H1 (cell line): ENCODE data around the gene RMC1. TPM values are rescaled to one million over a fixed set of nuclear protein-coding genes. Genes with fewer than 3 reads are reported as not detected.

ENCODE experiments used
- CTCF ChIA-PET: fragments of 300-600 bp; sonication (Branson Sonifier 250); formaldehyde crosslinking; loops from one replicate; lab custom pipeline; 2021; ENCODE audit not compliant: partially characterized antibody; lab: Charles Lee
- POLR2A ChIA-PET: fragments of 300-600 bp; sonication (Branson Sonifier 250); formaldehyde crosslinking; loops from one replicate; lab custom pipeline; 2021; ENCODE audit warnings: inconsistent platforms; ENCODE audit not compliant: partially characterized antibody; lab: Charles Lee
- DNase-seq, 2 experiments: peaks; one replicate each; pipeline versions ENCODE4 v3.0.0 to v3.0.0-alpha.2; 2010 to 2022; ENCODE audit warnings: low spot score in 2 of 2, low read depth in 1 of 2, mixed read lengths in 1 of 2
- FAIRE-seq: peaks from 2 replicates; lab custom pipeline; 2011; peaks lifted over from hg19 to GRCh38; lab: Jason Lieb, UNC
- H2AFZ ChIP-seq: 2 replicates; pipeline ENCODE4 v1.8.1; 2012; ENCODE audit warnings: low read length, inconsistent platforms
- H2AK5ac ChIP-seq: 2 replicates; pipeline ENCODE4 v1.6.1; 2013; ENCODE audit warnings: low read depth, low read length
- H2BK120ac ChIP-seq: replicated peaks from 2 replicates; pipeline ENCODE3; 2013; ENCODE audit warnings: low read depth, low read length, inconsistent platforms
- H2BK12ac ChIP-seq: 2 replicates; pipeline ENCODE4 v1.6.1; 2013; ENCODE audit warnings: low read depth, low read length
- H2BK15ac ChIP-seq: 2 replicates; pipeline ENCODE4 v1.6.1; 2013; ENCODE audit warnings: low read length
- H2BK20ac ChIP-seq: 2 replicates; pipeline ENCODE4 v1.6.1; 2013; ENCODE audit warnings: low read length
- H2BK5ac ChIP-seq: 2 replicates; pipeline ENCODE4 v1.6.1; 2013; ENCODE audit warnings: low read depth, low read length
- H3K14ac ChIP-seq: 2 replicates; pipeline ENCODE4 v1.6.1; 2013; ENCODE audit warnings: inconsistent platforms; ENCODE audit not compliant: insufficient read length
- H3K18ac ChIP-seq: 2 replicates; pipeline ENCODE4 v1.6.1; 2013; ENCODE audit warnings: low read length; ENCODE audit errors: extremely low read depth
- H3K23ac ChIP-seq: 2 replicates; pipeline ENCODE4 v1.6.1; 2013; ENCODE audit warnings: inconsistent platforms; ENCODE audit not compliant: insufficient read length
- H3K23me2 ChIP-seq: 2 replicates; pipeline ENCODE4 v1.6.1; 2013; ENCODE audit warnings: low read depth, low read length
- H3K27ac ChIP-seq: 2 replicates; pipeline ENCODE4 v1.6.1; 2011; ENCODE audit warnings: low read depth, low read length, inconsistent platforms
- H3K27me3 ChIP-seq, 4 experiments: replicated peaks in 1 of 4; 1 replicate in 1 of 4; 2 replicates in 3 of 4; pipeline versions ENCODE4 v1.6.1 to v1.8.1; 2011 to 2013; ENCODE audit warnings: low read length in 3 of 4, mild to moderate bottlenecking in 3 of 4, inconsistent platforms in 2 of 4, mixed read lengths in 2 of 4, moderate library complexity in 1 of 4; ENCODE audit not compliant: control insufficient read depth in 3 of 4, insufficient read depth in 3 of 4; ENCODE audit errors: extremely low read depth in 1 of 4
- H3K36me3 ChIP-seq, 4 experiments: 2 replicates each; pipeline versions ENCODE4 v1.6.1 to v1.8.1; 2011 to 2013; ENCODE audit warnings: mild to moderate bottlenecking in 4 of 4, low read length in 3 of 4, moderate library complexity in 2 of 4, control low read depth in 1 of 4, inconsistent platforms in 1 of 4; ENCODE audit not compliant: insufficient read depth in 4 of 4, control insufficient read depth in 2 of 4
- H3K4ac ChIP-seq: replicated peaks from 2 replicates; pipeline ENCODE3; 2013; ENCODE audit warnings: low read length, low read depth, mixed read lengths, inconsistent platforms; ENCODE audit not compliant: insufficient read length
- H3K4me1 ChIP-seq, 4 experiments: replicated peaks in 1 of 4; 1 replicate in 1 of 4; 2 replicates in 3 of 4; pipeline versions ENCODE4 v1.6.1 to v1.8.1; 2011 to 2013; ENCODE audit warnings: low read length in 3 of 4, inconsistent platforms in 2 of 4, mixed read lengths in 1 of 4; ENCODE audit not compliant: insufficient read depth in 4 of 4, control insufficient read depth in 3 of 4
- H3K4me2 ChIP-seq, 2 experiments: 2 replicates each; pipeline versions ENCODE4 v1.6.1 to v1.8.1; 2011 to 2013; ENCODE audit warnings: low read depth in 2 of 2, low read length in 2 of 2, control low read depth in 1 of 2, inconsistent platforms in 1 of 2, mild to moderate bottlenecking in 1 of 2; ENCODE audit not compliant: insufficient read depth in 1 of 2
- H3K4me3 ChIP-seq, 4 experiments: fragments of 200-600, 300-600 bp in 1 of 4; sonication (generic), shearing (Covaris generic), sonication (Bioruptor Twin) in 1 of 4; 2 replicates each; pipeline versions ENCODE4 v1.5.1 to v1.8.1; 2011 to 2016; ENCODE audit warnings: low read length in 4 of 4, low read depth in 3 of 4, control low read depth in 2 of 4, inconsistent platforms in 2 of 4, mild to moderate bottlenecking in 2 of 4, mixed read lengths in 1 of 4, moderate library complexity in 1 of 4; ENCODE audit not compliant: insufficient read depth in 2 of 4; ENCODE audit errors: extremely low read depth in 1 of 4
- H3K56ac ChIP-seq: replicated peaks from 2 replicates; pipeline ENCODE3; 2013; ENCODE audit warnings: low read depth, mild to moderate bottlenecking, mixed read lengths, low read length, inconsistent platforms; ENCODE audit not compliant: insufficient read length
- H3K79me1 ChIP-seq: 2 replicates; pipeline ENCODE4 v1.6.1; 2013; ENCODE audit warnings: low read depth, low read length, control low read depth
- H3K79me2 ChIP-seq, 2 experiments: 2 replicates each; pipeline versions ENCODE4 v1.6.1 to v1.8.1; 2012 to 2013; ENCODE audit warnings: low read length in 2 of 2, mild to moderate bottlenecking in 2 of 2, inconsistent platforms in 1 of 2; ENCODE audit not compliant: insufficient read depth in 2 of 2, control insufficient read depth in 1 of 2
- H3K9ac ChIP-seq, 4 experiments: replicated peaks in 1 of 4; 1 replicate in 1 of 4; 2 replicates in 3 of 4; pipeline versions ENCODE4 v1.6.1 to v1.8.1; 2011 to 2013; ENCODE audit warnings: low read depth in 3 of 4, low read length in 3 of 4, control low read depth in 2 of 4, mild to moderate bottlenecking in 2 of 4, moderate library complexity in 2 of 4, inconsistent platforms in 1 of 4; ENCODE audit errors: extremely low read depth in 1 of 4
- H3K9me3 ChIP-seq, 2 experiments: 2 replicates each; pipeline versions ENCODE4 v1.6.1 to v1.8.1; 2012 to 2013; ENCODE audit warnings: mild to moderate bottlenecking in 2 of 2, moderate library complexity in 2 of 2, control low read depth in 1 of 2, inconsistent platforms in 1 of 2, low read depth in 1 of 2, low read length in 1 of 2, mixed read lengths in 1 of 2; ENCODE audit not compliant: insufficient read depth in 2 of 2
- H4K20me1 ChIP-seq, 2 experiments: replicated peaks in 1 of 2; 2 replicates each; pipeline versions ENCODE3 to v1.8.1; 2011 to 2013; ENCODE audit warnings: inconsistent platforms in 2 of 2, low read length in 2 of 2, mild to moderate bottlenecking in 1 of 2; ENCODE audit not compliant: insufficient read depth in 2 of 2, control insufficient read depth in 1 of 2
- H4K5ac ChIP-seq: 2 replicates; pipeline ENCODE4 v1.6.1; 2013; ENCODE audit warnings: low read length, low read depth, mixed read lengths, inconsistent platforms; ENCODE audit not compliant: insufficient read length
- H4K8ac ChIP-seq: 2 replicates; pipeline ENCODE4 v1.8.0; 2013; ENCODE audit warnings: mild to moderate bottlenecking, moderate library complexity, low read length, inconsistent platforms; ENCODE audit not compliant: insufficient read depth; ENCODE audit errors: extremely low read depth
- H4K91ac ChIP-seq: replicated peaks from 2 replicates; pipeline ENCODE3; 2013; ENCODE audit warnings: low read length, mixed read lengths, inconsistent platforms; ENCODE audit not compliant: insufficient read length
- BACH1 ChIP-seq: IDR thresholded peaks from 2 replicates; pipeline ENCODE4 v1.6.1; 2012; ENCODE audit warnings: low read length, improper control_type of control experiment
- BCL11A ChIP-seq, 2 experiments: IDR thresholded peaks; one replicate each; pipeline ENCODE4 v1.6.1; 2011; ENCODE audit warnings: low read depth in 2 of 2, low read length in 2 of 2, mild to moderate bottlenecking in 2 of 2
- EZH2 ChIP-seq: fragments of 200-600 bp; sonication (generic); IDR thresholded peaks from 2 replicates; pipeline ENCODE4 v1.7.1; 2012; ENCODE audit warnings: low read depth, mild to moderate bottlenecking, moderate library complexity, low read length, inconsistent platforms; ENCODE audit not compliant: severe bottlenecking
- HDAC2 ChIP-seq, 2 experiments: fragments of 300-600 bp in 1 of 2; sonication (generic) in 1 of 2; IDR thresholded peaks; 2 replicates each; pipeline ENCODE4 v1.6.1; 2011 to 2012; ENCODE audit warnings: low read depth in 2 of 2, low read length in 2 of 2, mild to moderate bottlenecking in 2 of 2, moderate library complexity in 2 of 2, borderline replicate concordance in 1 of 2, inconsistent platforms in 1 of 2
- HDAC6 ChIP-seq: IDR thresholded peaks from one replicate; pipeline ENCODE4 v1.7.1; 2012; ENCODE audit warnings: low read depth, mild to moderate bottlenecking, inconsistent platforms, low read length, moderate library complexity
- KDM5A ChIP-seq: fragments of 200-600 bp; IDR thresholded peaks from 2 replicates; pipeline ENCODE4 v1.7.1; 2012; ENCODE audit warnings: mild to moderate bottlenecking, low read length, inconsistent platforms, mixed read lengths
- RAD21 ChIP-seq, 2 experiments: IDR thresholded peaks in 1 of 2; conservative IDR thresholded peaks in 1 of 2; 2 replicates each; pipeline ENCODE4 v1.6.1; 2011; ENCODE audit warnings: low read depth in 2 of 2, low read length in 2 of 2, improper control_type of control experiment in 1 of 2, inconsistent platforms in 1 of 2, mild to moderate bottlenecking in 1 of 2, moderate library complexity in 1 of 2
- TBP ChIP-seq: IDR thresholded peaks from 2 replicates; pipeline ENCODE4 v1.6.1; 2011; ENCODE audit warnings: low read depth, low read length, improper control_type of control experiment
- USF2 ChIP-seq: IDR thresholded peaks from 2 replicates; pipeline ENCODE4 v1.6.1; 2011; ENCODE audit warnings: low read length, improper control_type of control experiment
- WGBS, 2 experiments: shearing (Covaris generic) in 1 of 2; methylation state at CpG; one replicate each; pipeline versions ENCODE4 v1.1.6 to v1.1.7; 2013 to 2015; ENCODE audit warnings: low lambda C conversion rate in 2 of 2, mixed read lengths in 2 of 2, inconsistent platforms in 1 of 2, low coverage in 1 of 2, missing lambda C conversion rate in 1 of 2; ENCODE audit not compliant: insufficient replicate concordance in 2 of 2, insufficient coverage in 1 of 2, insufficient read length in 1 of 2; ENCODE audit errors: extremely low coverage in 1 of 2, missing lambda C conversion rate in 1 of 2; 5-methylcytosine and 5-hydroxymethylcytosine counted together
- polyA plus RNA-seq, 7 experiments: library from polyadenylated mRNA; depleted of rRNA in 3 of 7; stranded (reverse) in 5 of 7; unstranded in 2 of 7; fragments of >200 nt in 5 of 7; fragments of 200-250 nt in 2 of 7; gene quantifications; 1 replicate in 5 of 7; 2 replicates in 1 of 7; 4 replicates in 1 of 7; pipeline versions ENCODE4 v1.2.1 to v1.2.3, GENCODE V29; 2011 to 2013; ENCODE audit warnings: missing spikeins in 2 of 7, mixed read lengths in 2 of 7
- total RNA-seq: library from RNA; stranded (reverse); fragmentation: NEBNext Ultra II Directional; extraction: Animal tissue kit (Norgen Biotek cat#: 25700); gene quantifications from 2 replicates; pipeline ENCODE4 v1.2.1, GENCODE V29; 2021

RMC1 gene
- total and polyA plus RNA-seq, 2 of the 8 experiments (the other 6 are each of a cell fraction or from before 2014, with no cell fraction given), result 16.4 to 20.1 TPM

GRCh38 chr18:23553887-23554286, 50.6 kb downstream of the RMC1 start:
- no peak overlapping the region for H3K4ac ChIP-seq
- no peak overlapping the region for H4K91ac ChIP-seq
- ChIA-PET POLR2A (no interaction called here), CTCF (interaction anchor here (1.1 to 2.1 kb wide), 3 partner anchors 12 to 149 kb away, joined by 3 to 6 read pairs (median 4); no protein-coding TSS in a partner anchor)
- H4K5ac ChIP-seq, result no peak overlapping the region
- no peaks in the 10 kb centered on the region for H3K9me3 ChIP-seq
- FAIRE-seq, result no peak
- H3K14ac ChIP-seq, result no peak overlapping the region
- no peak overlapping the region for H3K9ac ChIP-seq
- no peak overlapping the region for H3K4me3 ChIP-seq
- no peak overlapping the region for H3K4me2 ChIP-seq
- no peak overlapping the region for H3K18ac ChIP-seq
- no peaks in the 10 kb centered on the region for H3K27me3 ChIP-seq
- H4K20me1 ChIP-seq, result peaks cover 0 to 3% of the 10 kb centered on the region in 2 experiments
- no peaks in the 10 kb centered on the region for H3K79me1 ChIP-seq
- no peak overlapping the region for H2BK12ac ChIP-seq
- no peak overlapping the region for H2BK20ac ChIP-seq
- H2AK5ac ChIP-seq, result no peak overlapping the region
- no peak overlapping the region for H3K23ac ChIP-seq
- H2BK120ac ChIP-seq, result no peak overlapping the region
- no peak overlapping the region for H2BK15ac ChIP-seq
- H3K79me2 ChIP-seq, result no peaks in the 10 kb centered on the region
- peaks cover 6 to 60% (median 34%) of the 10 kb centered on the region in 4 experiments; a peak in 7 of 8 replicates for H3K36me3 ChIP-seq
- H3K23me2 ChIP-seq, result no peaks in the 10 kb centered on the region
- DNase-seq, result no peak
- TF ChIP-seq RAD21 (IDR thresholded peaks at IDR 0.05 in 1 of 2, conservative IDR thresholded peaks at IDR 0.05 in 1 of 2; ENCODE audit: low read depth in 2 of 2, low read length in 2 of 2), result no peak
- no peak for TF ChIP-seq BACH1
- TF ChIP-seq KDM5A, result no peak
- no peak for TF ChIP-seq HDAC2 (IDR thresholded peaks at IDR 0.05; ENCODE audit: borderline replicate concordance in 1 of 2, low read depth in 2 of 2, low read length in 2 of 2)
- no peak for TF ChIP-seq TBP
- no peak for TF ChIP-seq HDAC6
- no peak for TF ChIP-seq USF2
- TF ChIP-seq BCL11A (IDR thresholded peaks at IDR 0.05; ENCODE audit: low read depth in 2 of 2, low read length in 2 of 2), result no peak
- no peak for TF ChIP-seq EZH2
- no peak overlapping the region for H2AFZ ChIP-seq
- no peak overlapping the region for H4K8ac ChIP-seq
- no peak overlapping the region for H3K56ac ChIP-seq
- 90% methylated on average over 6 of the region's 6 CpGs; no CpG with 5 or more reads in 1 of the 2 experiments for WGBS, 2 experiments
- H2BK5ac ChIP-seq, result no peak overlapping the region
- H3K27ac ChIP-seq, result no peak overlapping the region
- no peaks in the 10 kb centered on the region for H3K4me1 ChIP-seq
